GM12891 (cell line): ENCODE measurements around the gene BLOC1S6.

ENCODE experiments used
- DNase-seq: peaks from one replicate; pipeline ENCODE4 v3.0.0; 2011; ENCODE audit warnings: low spot score; ENCODE audit not compliant: insufficient read length
- FAIRE-seq: peaks from 2 replicates; lab custom pipeline; 2011; peaks lifted over from hg19 to GRCh38; lab: Jason Lieb, UNC
- PAX5 ChIP-seq: IDR thresholded peaks from 2 replicates; pipeline ENCODE4 v1.6.1; 2011; ENCODE audit warnings: low read length, moderate library complexity, mild to moderate bottlenecking; ENCODE audit not compliant: insufficient read depth, severe bottlenecking
- POLR2A ChIP-seq: IDR thresholded peaks from 2 replicates; pipeline ENCODE4 v1.6.1; 2011; ENCODE audit warnings: low read depth, low read length, control low read depth
- POLR2AphosphoS5 ChIP-seq: IDR thresholded peaks from 2 replicates; pipeline ENCODE4 v1.6.1; 2011; ENCODE audit warnings: low read depth, low read length, control low read depth
- POU2F2 ChIP-seq: IDR thresholded peaks from 2 replicates; pipeline ENCODE4 v1.6.1; 2011; ENCODE audit warnings: low read depth, mild to moderate bottlenecking, control low read depth, low read length, moderate library complexity
- SPI1 ChIP-seq: IDR thresholded peaks from 2 replicates; pipeline ENCODE4 v1.6.1; 2011; ENCODE audit warnings: low read depth, low read length, control low read depth
- TAF1 ChIP-seq: IDR thresholded peaks from 2 replicates; pipeline ENCODE4 v1.6.1; 2011; ENCODE audit warnings: low read depth, low read length, control low read depth

The BLOC1S6 gene

GRCh38 chr15:45586601-45587094, 531 bp upstream of the BLOC1S6 start:
- no peak for FAIRE-seq

GRCh38 chr15:45587863-45588170, 638 bp downstream of the BLOC1S6 start:
- TF ChIP-seq SPI1 (no peak), POU2F2 (no peak), TAF1 (no peak), PAX5 (no peak), POLR2AphosphoS5 (no peak), POLR2A (no peak)
- DNase-seq (no peak), FAIRE-seq (no peak)

More at GRCh38 chr15:45586601-45587094, 531 bp upstream of the BLOC1S6 start:
- TF ChIP-seq POU2F2 = 0 out of 2 replicates have a peak, but pooled peaks have one; percentile 62
- no peak for TF ChIP-seq TAF1
- no peak for DNase-seq

GRCh38 chr15:45588219-45588875, 1.2 kb downstream of the BLOC1S6 start:
- TF ChIP-seq TAF1 = no peak
- no peak for TF ChIP-seq PAX5
- FAIRE-seq = peak; percentile 41
- no peak for DNase-seq

- no peak for FAIRE-seq
- TF ChIP-seq PAX5 = no peak
- TF ChIP-seq TAF1 = no peak
- TF ChIP-seq POLR2AphosphoS5 = no peak
- no peak for TF ChIP-seq SPI1
- TF ChIP-seq POLR2A = no peak
- TF ChIP-seq POU2F2 = no peak
- DNase-seq = no peak
Measured at GRCh38 chr15:45589256-45589655, 2.1 kb downstream of the BLOC1S6 start.

- no peak for DNase-seq
- TF ChIP-seq TAF1 (no peak), SPI1 (no peak), POU2F2 (no peak), PAX5 (no peak), POLR2AphosphoS5 (no peak), POLR2A (no peak)
- FAIRE-seq = no peak
Measured at GRCh38 chr15:45594319-45594718, 7.1 kb downstream of the BLOC1S6 start.

GRCh38 chr15:45594835-45595530, 7.8 kb downstream of the BLOC1S6 start:
- FAIRE-seq = no peak
- TF ChIP-seq POU2F2 = no peak
- no peak for TF ChIP-seq TAF1
- no peak for TF ChIP-seq SPI1
- TF ChIP-seq POLR2A = no peak
- no peak for TF ChIP-seq PAX5
- TF ChIP-seq POLR2AphosphoS5 = no peak
- no peak for DNase-seq

- no peak for FAIRE-seq
- DNase-seq = no peak
- no peak for TF ChIP-seq TAF1
- no peak for TF ChIP-seq POLR2AphosphoS5
- TF ChIP-seq PAX5 = no peak
- peak; percentile 44; the same call in 1 of the 2 replicates for TF ChIP-seq SPI1
Measured at GRCh38 chr15:45603881-45604280, 16.7 kb downstream of the BLOC1S6 start.

GRCh38 chr15:45604326-45604725, 17.1 kb downstream of the BLOC1S6 start:
- no peak for DNase-seq
- TF ChIP-seq POLR2A = no peak
- no peak for TF ChIP-seq PAX5
- no peak for TF ChIP-seq POLR2AphosphoS5
- TF ChIP-seq POU2F2 = no peak
- no peak; the same call in 1 of the 2 replicates for TF ChIP-seq SPI1
- TF ChIP-seq TAF1 = no peak
- FAIRE-seq = no peak

GRCh38 chr15:45606413-45606812, 19.2 kb downstream of the BLOC1S6 start:
- DNase-seq = no peak
- TF ChIP-seq PAX5 = no peak
- no peak for TF ChIP-seq SPI1
- no peak for TF ChIP-seq POLR2AphosphoS5
- no peak for TF ChIP-seq POLR2A
- TF ChIP-seq TAF1 = no peak
- TF ChIP-seq POU2F2 = no peak
- no peak for FAIRE-seq

- no peak for FAIRE-seq
- TF ChIP-seq SPI1 = peak; percentile 60; the same call in 1 of the 2 replicates
- no peak for TF ChIP-seq POLR2A
- DNase-seq = no peak
Measured at GRCh38 chr15:45606841-45607240, 19.7 kb downstream of the BLOC1S6 start.
